ENCODE data around the gene PRKCI.
"Not testable (repeated sequence)": the region's sequence is repeated elsewhere in the genome, so short reads cannot be mapped to it uniquely, and the experiment has no call there.

Gene PRKCI

GRCh38 chr3:170278627-170279026, 56.4 kb downstream of the PRKCI start:
- in situ Hi-C loops (cut with MboI; ENCODE audit: low sequenced_read_pairs): no loop called here

- in situ Hi-C loops (cut with MboI; ENCODE audit: low sequenced_read_pairs): no loop called here
Measured at GRCh38 chr3:170290194-170290593, 68.0 kb downstream of the PRKCI start.

- in situ Hi-C loops (cut with MboI; ENCODE audit: low sequenced_read_pairs): no loop called here
Measured at GRCh38 chr3:170295586-170295985, 73.4 kb downstream of the PRKCI start.

GRCh38 chr3:170296703-170297102, 74.5 kb downstream of the PRKCI start:
- in situ Hi-C loops (cut with MboI; ENCODE audit: low sequenced_read_pairs): no loop called here

GRCh38 chr3:170301405-170301804, 79.2 kb downstream of the PRKCI start:
- in situ Hi-C loops (cut with MboI; ENCODE audit: low sequenced_read_pairs): no loop called here

GRCh38 chr3:170302008-170302407, 79.8 kb downstream of the PRKCI start:
- in situ Hi-C loops (cut with MboI; ENCODE audit: low sequenced_read_pairs): no loop called here

- in situ Hi-C loops (cut with MboI; ENCODE audit: low sequenced_read_pairs): no loop called here
Measured at GRCh38 chr3:170306015-170306414, 83.8 kb downstream of the PRKCI start.

- in situ Hi-C loops (cut with MboI; ENCODE audit: low sequenced_read_pairs): no loop called here
Measured at GRCh38 chr3:170307671-170308405, 85.6 kb downstream of the PRKCI start.

GRCh38 chr3:170309046-170309445, 86.8 kb downstream of the PRKCI start:
- in situ Hi-C loops (cut with MboI; ENCODE audit: low sequenced_read_pairs): no loop called here

GRCh38 chr3:170317954-170318353, 95.7 kb downstream of the PRKCI start:
- in situ Hi-C loops (cut with MboI; ENCODE audit: low sequenced_read_pairs): no loop called here

GRCh38 chr3:170320461-170321121, 98.4 kb downstream of the PRKCI start:
- in situ Hi-C loops (cut with MboI; ENCODE audit: low sequenced_read_pairs): no loop called here

- in situ Hi-C loops (cut with MboI; ENCODE audit: low sequenced_read_pairs): no loop called here
Measured at GRCh38 chr3:170321321-170322034, 99.3 kb downstream of the PRKCI start.

- in situ Hi-C loops (cut with MboI; ENCODE audit: low sequenced_read_pairs): no loop called here
Measured at GRCh38 chr3:170322566-170323269, 100.5 kb downstream of the PRKCI start.

GRCh38 chr3:170323331-170323730, 101.1 kb downstream of the PRKCI start:
- in situ Hi-C loops (cut with MboI; ENCODE audit: low sequenced_read_pairs): no loop called here

GRCh38 chr3:170324962-170325361, 102.7 kb downstream of the PRKCI start:
- in situ Hi-C loops (cut with MboI; ENCODE audit: low sequenced_read_pairs): no loop called here

- in situ Hi-C loops (cut with MboI; ENCODE audit: low sequenced_read_pairs): no loop called here
Measured at GRCh38 chr3:170327040-170327808, 105.0 kb downstream of the PRKCI start.

GRCh38 chr3:170327868-170328548, 105.8 kb downstream of the PRKCI start:
- in situ Hi-C loops (cut with MboI; ENCODE audit: low sequenced_read_pairs): not testable (repeated sequence)

- in situ Hi-C loops (cut with MboI; ENCODE audit: low sequenced_read_pairs): no loop called here
Measured at GRCh38 chr3:170330366-170330765, 108.1 kb downstream of the PRKCI start.

- in situ Hi-C loops (cut with MboI; ENCODE audit: low sequenced_read_pairs): no loop called here
Measured at GRCh38 chr3:170331143-170331542, 108.9 kb downstream of the PRKCI start.

GRCh38 chr3:170337420-170337819, 115.2 kb downstream of the PRKCI start:
- in situ Hi-C loops (cut with MboI; ENCODE audit: low sequenced_read_pairs): no loop called here

Measured in hTERT RPE-1 (cell line).